Measurements from ENCODE around the gene SEC61A1.

SEC61A1 gene

GRCh38 chr3:128098234-128098633 is 46.0 kb downstream of the SEC61A1 start:
- no peaks in the 10 kb centered on the region for H3K79me2 ChIP-seq (ENCODE audit: insufficient read depth, low read length)
- H4K20me1 ChIP-seq (ENCODE audit: insufficient read depth, low read length, poor library complexity, severe bottlenecking) = no peaks in the 10 kb centered on the region
- H3K4me2 ChIP-seq (ENCODE audit: low read depth, low read length, poor library complexity, severe bottlenecking) = no peak overlapping the region
- H3F3A ChIP-seq (ENCODE audit: low read depth) = no peaks in the 10 kb centered on the region
- no peaks in the 10 kb centered on the region for H3K9me2 ChIP-seq (replicated peaks; ENCODE audit: low read depth, low read length)
- H3K4me1 ChIP-seq (ENCODE audit: insufficient read depth, low read length, poor library complexity, severe bottlenecking) = peaks cover 2% of the 10 kb centered on the region
- H3K9ac ChIP-seq (ENCODE audit: low read depth, low read length, poor library complexity, severe bottlenecking) = no peak overlapping the region
- no peaks in the 10 kb centered on the region for H3K27me3 ChIP-seq (ENCODE audit: insufficient read depth, low read length, poor library complexity, severe bottlenecking)
- H3K4me3 ChIP-seq (ENCODE audit: low read length, poor library complexity, severe bottlenecking) = no peak overlapping the region
- no peak overlapping the region for H2AFZ ChIP-seq (ENCODE audit: low read length)
- H3K36me3 ChIP-seq (ENCODE audit: insufficient read depth, low read length) = peaks cover 74% of the 10 kb centered on the region; the same call in 1 of the 2 replicates
- H3K9me3 ChIP-seq (ENCODE audit: insufficient read depth, low read depth, low read length) = no peaks in the 10 kb centered on the region
- TF ChIP-seq EZH2phosphoT487 (IDR thresholded peaks at IDR 0.05; ENCODE audit: borderline replicate concordance) (no peak), CTCF (conservative IDR thresholded peaks at IDR 0.05; ENCODE audit: low read length) (no peak)

GRCh38 chr3:128100161-128100560 is 47.9 kb downstream of the SEC61A1 start:
- TF ChIP-seq EZH2phosphoT487 (IDR thresholded peaks at IDR 0.05; ENCODE audit: borderline replicate concordance) (no peak), CTCF (conservative IDR thresholded peaks at IDR 0.05; ENCODE audit: low read length) (no peak)
- H3K9me3 ChIP-seq (ENCODE audit: insufficient read depth, low read depth, low read length) = no peaks in the 10 kb centered on the region
- H3K4me3 ChIP-seq (ENCODE audit: low read length, poor library complexity, severe bottlenecking) = no peak overlapping the region
- peaks cover 5% of the 10 kb centered on the region for H3K4me1 ChIP-seq (ENCODE audit: insufficient read depth, low read length, poor library complexity, severe bottlenecking)
- H3F3A ChIP-seq (ENCODE audit: low read depth) = no peaks in the 10 kb centered on the region
- H3K79me2 ChIP-seq (ENCODE audit: insufficient read depth, low read length) = no peaks in the 10 kb centered on the region
- H3K9ac ChIP-seq (ENCODE audit: low read depth, low read length, poor library complexity, severe bottlenecking) = no peak overlapping the region
- H3K36me3 ChIP-seq (ENCODE audit: insufficient read depth, low read length) = peaks cover 74% of the 10 kb centered on the region; the same call in 1 of the 2 replicates
- no peaks in the 10 kb centered on the region for H3K9me2 ChIP-seq (replicated peaks; ENCODE audit: low read depth, low read length)
- H3K27me3 ChIP-seq (ENCODE audit: insufficient read depth, low read length, poor library complexity, severe bottlenecking) = no peaks in the 10 kb centered on the region
- H4K20me1 ChIP-seq (ENCODE audit: insufficient read depth, low read length, poor library complexity, severe bottlenecking) = no peaks in the 10 kb centered on the region
- no peak overlapping the region for H2AFZ ChIP-seq (ENCODE audit: low read length)
- no peak overlapping the region for H3K4me2 ChIP-seq (ENCODE audit: low read depth, low read length, poor library complexity, severe bottlenecking)

GRCh38 chr3:128100638-128101037 is 48.4 kb downstream of the SEC61A1 start:
- Histone ChIP-seq H3K4me2 (ENCODE audit: low read depth, low read length, poor library complexity, severe bottlenecking) (no peak overlapping the region), H3K9ac (ENCODE audit: low read depth, low read length, poor library complexity, severe bottlenecking) (no peak overlapping the region), H3K9me2 (replicated peaks; ENCODE audit: low read depth, low read length) (no peaks in the 10 kb centered on the region), H3F3A (ENCODE audit: low read depth) (no peaks in the 10 kb centered on the region), H3K9me3 (ENCODE audit: insufficient read depth, low read depth, low read length) (no peaks in the 10 kb centered on the region), H3K27me3 (ENCODE audit: insufficient read depth, low read length, poor library complexity, severe bottlenecking) (no peaks in the 10 kb centered on the region), H3K79me2 (ENCODE audit: insufficient read depth, low read length) (no peaks in the 10 kb centered on the region), H3K4me1 (ENCODE audit: insufficient read depth, low read length, poor library complexity, severe bottlenecking) (peaks cover 5% of the 10 kb centered on the region), H3K4me3 (ENCODE audit: low read length, poor library complexity, severe bottlenecking) (no peak overlapping the region), H2AFZ (ENCODE audit: low read length) (no peak overlapping the region), H4K20me1 (ENCODE audit: insufficient read depth, low read length, poor library complexity, severe bottlenecking) (no peaks in the 10 kb centered on the region), H3K36me3 (ENCODE audit: insufficient read depth, low read length) (peaks cover 74% of the 10 kb centered on the region; the same call in 1 of the 2 replicates)
- no peak for TF ChIP-seq CTCF (conservative IDR thresholded peaks at IDR 0.05; ENCODE audit: low read length)
- no peak for TF ChIP-seq EZH2phosphoT487 (IDR thresholded peaks at IDR 0.05; ENCODE audit: borderline replicate concordance)

All from Loucy (cell line).